ENCODE results near the gene TTC7B. TPM values are rescaled to one million over a fixed set of nuclear protein-coding genes. Genes with fewer than 3 reads are reported as not detected.

TTC7B gene
- total and polyA plus RNA-seq, 2 of the 13 experiments (the other 11 are each of a cell fraction or from before 2014, with no cell fraction given), result 1.3 to 3.2 TPM

DNA sequence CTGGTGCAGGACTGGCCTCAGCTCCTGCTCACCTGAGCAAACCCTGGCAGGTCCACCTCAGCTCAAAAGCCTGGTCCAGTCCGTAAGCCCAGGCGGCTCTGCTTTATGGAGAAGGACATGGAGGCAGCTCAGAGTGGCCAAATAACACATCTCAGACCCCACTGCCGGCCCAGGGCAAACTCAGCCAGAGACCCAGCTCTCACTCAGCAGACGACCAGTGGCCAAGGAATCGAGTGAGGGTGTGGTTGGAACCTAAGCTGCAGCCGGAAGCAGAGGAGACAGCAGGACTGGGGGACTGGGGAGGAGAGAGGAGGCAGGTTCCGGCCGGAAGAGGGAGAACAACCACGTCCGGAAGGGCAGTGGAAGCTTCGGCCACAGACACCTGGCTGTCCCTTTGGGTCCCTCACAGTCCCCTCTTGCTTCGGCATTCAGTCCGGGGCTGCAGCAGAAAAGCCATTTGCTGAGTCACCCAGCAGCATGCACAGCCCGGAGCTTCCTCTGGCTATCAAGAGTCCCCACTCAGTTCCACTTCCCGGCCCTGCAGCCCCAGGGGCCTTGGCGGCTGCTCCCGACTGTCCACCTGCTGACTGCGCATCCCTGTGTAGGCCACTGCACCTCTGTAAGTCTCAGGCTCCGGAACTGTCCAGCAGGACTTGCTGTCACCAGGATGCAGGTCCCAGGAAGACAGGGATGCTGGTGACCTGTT, 315.4 kb downstream of the TTC7B start (continued):
- TF ChIP-seq, protein P1, sequence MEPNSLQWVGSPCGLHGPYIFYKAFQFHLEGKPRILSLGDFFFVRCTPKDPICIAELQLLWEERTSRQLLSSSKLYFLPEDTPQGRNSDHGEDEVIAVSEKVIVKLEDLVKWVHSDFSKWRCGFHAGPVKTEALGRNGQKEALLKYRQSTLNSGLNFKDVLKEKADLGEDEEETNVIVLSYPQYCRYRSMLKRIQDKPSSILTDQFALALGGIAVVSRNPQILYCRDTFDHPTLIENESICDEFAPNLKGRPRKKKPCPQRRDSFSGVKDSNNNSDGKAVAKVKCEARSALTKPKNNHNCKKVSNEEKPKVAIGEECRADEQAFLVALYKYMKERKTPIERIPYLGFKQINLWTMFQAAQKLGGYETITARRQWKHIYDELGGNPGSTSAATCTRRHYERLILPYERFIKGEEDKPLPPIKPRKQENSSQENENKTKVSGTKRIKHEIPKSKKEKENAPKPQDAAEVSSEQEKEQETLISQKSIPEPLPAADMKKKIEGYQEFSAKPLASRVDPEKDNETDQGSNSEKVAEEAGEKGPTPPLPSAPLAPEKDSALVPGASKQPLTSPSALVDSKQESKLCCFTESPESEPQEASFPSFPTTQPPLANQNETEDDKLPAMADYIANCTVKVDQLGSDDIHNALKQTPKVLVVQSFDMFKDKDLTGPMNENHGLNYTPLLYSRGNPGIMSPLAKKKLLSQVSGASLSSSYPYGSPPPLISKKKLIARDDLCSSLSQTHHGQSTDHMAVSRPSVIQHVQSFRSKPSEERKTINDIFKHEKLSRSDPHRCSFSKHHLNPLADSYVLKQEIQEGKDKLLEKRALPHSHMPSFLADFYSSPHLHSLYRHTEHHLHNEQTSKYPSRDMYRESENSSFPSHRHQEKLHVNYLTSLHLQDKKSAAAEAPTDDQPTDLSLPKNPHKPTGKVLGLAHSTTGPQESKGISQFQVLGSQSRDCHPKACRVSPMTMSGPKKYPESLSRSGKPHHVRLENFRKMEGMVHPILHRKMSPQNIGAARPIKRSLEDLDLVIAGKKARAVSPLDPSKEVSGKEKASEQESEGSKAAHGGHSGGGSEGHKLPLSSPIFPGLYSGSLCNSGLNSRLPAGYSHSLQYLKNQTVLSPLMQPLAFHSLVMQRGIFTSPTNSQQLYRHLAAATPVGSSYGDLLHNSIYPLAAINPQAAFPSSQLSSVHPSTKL (CRISPR knock-in tag; IDR thresholded peaks at IDR 0.05), result peak; percentile 52; the same call in 1 of the 2 replicates
- TF ChIP-seq, protein P2, sequence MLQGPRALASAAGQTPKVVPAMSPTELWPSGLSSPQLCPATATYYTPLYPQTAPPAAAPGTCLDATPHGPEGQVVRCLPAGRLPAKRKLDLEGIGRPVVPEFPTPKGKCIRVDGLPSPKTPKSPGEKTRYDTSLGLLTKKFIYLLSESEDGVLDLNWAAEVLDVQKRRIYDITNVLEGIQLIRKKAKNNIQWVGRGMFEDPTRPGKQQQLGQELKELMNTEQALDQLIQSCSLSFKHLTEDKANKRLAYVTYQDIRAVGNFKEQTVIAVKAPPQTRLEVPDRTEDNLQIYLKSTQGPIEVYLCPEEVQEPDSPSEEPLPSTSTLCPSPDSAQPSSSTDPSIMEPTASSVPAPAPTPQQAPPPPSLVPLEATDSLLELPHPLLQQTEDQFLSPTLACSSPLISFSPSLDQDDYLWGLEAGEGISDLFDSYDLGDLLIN (CRISPR knock-in tag; IDR thresholded peaks at IDR 0.05; ENCODE audit: borderline replicate concordance), result no peak
- TF ChIP-seq ZNF441 (CRISPR knock-in tag; IDR thresholded peaks at IDR 0.05; ENCODE audit: borderline replicate concordance) (0 out of 2 replicates have a peak, but pooled peaks have one; percentile 12), XBP1 (CRISPR knock-in tag; IDR thresholded peaks at IDR 0.05) (no peak), THYN1 (CRISPR knock-in tag; IDR thresholded peaks at IDR 0.05; ENCODE audit: borderline replicate concordance, low read depth) (no peak), ZNF883 (CRISPR knock-in tag; IDR thresholded peaks at IDR 0.05; ENCODE audit: not compliant biosample characterization) (no peak), ZNF615 (CRISPR knock-in tag; IDR thresholded peaks at IDR 0.05; ENCODE audit: borderline replicate concordance) (no peak)
- TF ChIP-seq, protein P3, sequence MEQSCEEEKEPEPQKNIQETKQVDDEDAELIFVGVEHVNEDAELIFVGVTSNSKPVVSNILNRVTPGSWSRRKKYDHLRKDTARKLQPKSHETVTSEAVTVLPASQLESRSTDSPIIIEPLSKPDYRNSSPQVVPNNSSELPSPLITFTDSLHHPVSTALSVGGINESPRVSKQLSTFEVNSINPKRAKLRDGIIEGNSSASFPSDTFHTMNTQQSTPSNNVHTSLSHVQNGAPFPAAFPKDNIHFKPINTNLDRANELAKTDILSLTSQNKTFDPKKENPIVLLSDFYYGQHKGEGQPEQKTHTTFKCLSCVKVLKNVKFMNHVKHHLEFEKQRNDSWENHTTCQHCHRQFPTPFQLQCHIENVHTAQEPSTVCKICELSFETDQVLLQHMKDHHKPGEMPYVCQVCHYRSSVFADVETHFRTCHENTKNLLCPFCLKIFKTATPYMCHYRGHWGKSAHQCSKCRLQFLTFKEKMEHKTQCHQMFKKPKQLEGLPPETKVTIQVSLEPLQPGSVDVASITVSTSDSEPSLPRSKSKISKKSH (CRISPR knock-in tag; IDR thresholded peaks at IDR 0.05; ENCODE audit: borderline replicate concordance), result 0 out of 2 replicates have a peak, but pooled peaks have one; percentile 46
- TF ChIP-seq, protein P4, sequence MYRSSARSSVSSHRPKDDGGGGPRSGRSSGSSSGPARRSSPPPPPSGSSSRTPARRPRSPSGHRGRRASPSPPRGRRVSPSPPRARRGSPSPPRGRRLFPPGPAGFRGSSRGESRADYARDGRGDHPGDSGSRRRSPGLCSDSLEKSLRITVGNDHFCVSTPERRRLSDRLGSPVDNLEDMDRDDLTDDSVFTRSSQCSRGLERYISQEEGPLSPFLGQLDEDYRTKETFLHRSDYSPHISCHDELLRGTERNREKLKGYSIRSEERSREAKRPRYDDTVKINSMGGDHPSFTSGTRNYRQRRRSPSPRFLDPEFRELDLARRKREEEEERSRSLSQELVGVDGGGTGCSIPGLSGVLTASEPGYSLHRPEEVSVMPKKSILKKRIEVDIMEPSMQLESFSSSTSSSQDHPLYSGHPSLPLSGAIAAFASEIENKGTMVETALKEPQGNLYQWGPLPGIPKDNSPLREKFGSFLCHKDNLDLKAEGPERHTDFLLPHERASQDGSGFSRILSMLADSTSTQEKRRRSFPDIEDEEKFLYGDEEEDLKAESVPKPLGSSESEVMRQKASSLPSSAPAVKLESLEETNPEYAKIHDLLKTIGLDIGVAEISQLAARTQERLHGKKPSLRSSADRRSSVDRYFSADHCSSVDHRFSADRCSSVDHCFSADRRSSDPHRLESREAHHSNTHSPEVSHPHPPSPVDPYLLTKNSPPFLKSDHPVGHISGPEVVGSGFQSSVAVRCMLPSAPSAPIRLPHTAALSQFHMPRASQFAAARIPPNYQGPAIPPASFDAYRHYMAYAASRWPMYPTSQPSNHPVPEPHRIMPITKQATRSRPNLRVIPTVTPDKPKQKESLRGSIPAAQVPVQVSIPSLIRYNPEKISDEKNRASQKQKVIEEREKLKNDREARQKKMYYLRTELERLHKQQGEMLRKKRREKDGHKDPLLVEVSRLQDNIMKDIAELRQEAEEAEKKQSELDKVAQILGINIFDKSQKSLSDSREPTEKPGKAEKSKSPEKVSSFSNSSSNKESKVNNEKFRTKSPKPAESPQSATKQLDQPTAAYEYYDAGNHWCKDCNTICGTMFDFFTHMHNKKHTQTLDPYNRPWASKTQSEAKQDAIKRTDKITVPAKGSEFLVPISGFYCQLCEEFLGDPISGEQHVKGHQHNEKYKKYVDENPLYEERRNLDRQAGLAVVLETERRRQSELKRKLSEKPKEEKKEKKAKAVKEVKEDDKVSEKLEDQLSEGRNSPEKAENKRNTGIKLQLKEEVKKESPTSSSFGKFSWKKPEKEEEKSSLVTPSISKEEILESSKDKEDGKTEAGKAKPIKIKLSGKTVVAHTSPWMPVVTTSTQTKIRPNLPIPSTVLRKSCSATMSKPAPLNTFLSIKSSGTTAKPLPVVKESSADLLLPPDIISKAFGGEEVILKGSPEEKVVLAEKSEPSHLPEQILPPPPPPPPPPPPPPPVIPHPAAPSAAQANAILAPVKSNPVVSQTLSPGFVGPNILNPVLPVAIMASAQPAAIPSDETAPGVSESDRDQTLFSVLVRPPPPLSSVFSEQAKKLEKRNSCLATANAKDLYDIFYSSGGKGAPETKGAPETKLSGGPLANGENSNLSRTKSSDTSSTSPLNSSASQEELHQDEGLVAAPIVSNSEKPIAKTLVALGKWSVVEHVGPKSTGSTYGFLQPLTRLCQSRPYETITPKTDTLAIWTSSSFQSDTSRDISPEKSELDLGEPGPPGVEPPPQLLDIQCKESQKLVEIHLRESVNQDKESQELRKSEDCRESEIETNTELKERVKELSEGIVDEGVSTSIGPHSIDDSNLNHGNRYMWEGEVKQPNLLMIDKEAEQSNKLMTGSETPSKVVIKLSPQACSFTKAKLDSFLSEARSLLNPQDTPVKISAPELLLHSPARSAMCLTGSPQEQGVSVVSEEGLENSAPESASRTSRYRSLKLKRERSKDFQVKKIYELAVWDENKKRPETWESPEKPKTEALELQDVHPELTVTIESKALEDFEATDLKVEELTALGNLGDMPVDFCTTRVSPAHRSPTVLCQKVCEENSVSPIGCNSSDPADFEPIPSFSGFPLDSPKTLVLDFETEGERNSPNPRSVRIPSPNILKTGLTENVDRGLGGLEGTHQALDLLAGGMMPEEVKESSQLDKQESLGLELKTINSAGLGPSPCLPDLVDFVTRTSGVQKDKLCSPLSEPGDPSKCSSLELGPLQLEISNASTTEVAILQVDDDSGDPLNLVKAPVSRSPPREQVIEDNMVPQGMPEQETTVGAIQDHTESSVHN (CRISPR knock-in tag; IDR thresholded peaks at IDR 0.05), result no peak
